HepG2 (cell line): Measurements from ENCODE around the gene UBC. TPM values are rescaled to one million over a fixed set of nuclear protein-coding genes. Genes with fewer than 3 reads are reported as not detected.

Experiments used
- KDM1A ChIP-seq: IDR thresholded peaks from 2 replicates; pipeline ENCODE4 v1.6.1; 2016; ENCODE audit warnings: missing compliant biosample characterization
- MIXL1 ChIP-seq: IDR thresholded peaks from 2 replicates; pipeline ENCODE4 v1.6.1; 2016
- PAXIP1 ChIP-seq: sonication (generic); formaldehyde crosslinking; conservative IDR thresholded peaks from 2 replicates; pipeline ENCODE4 v1.4.0; 2020; ENCODE audit warnings: mild to moderate bottlenecking, missing genetic modification reagents, moderate library complexity
- RERE ChIP-seq: IDR thresholded peaks from 2 replicates; pipeline ENCODE4 v1.6.1; 2016; ENCODE audit warnings: low read depth, missing genetic modification reagents, missing compliant biosample characterization
- ZKSCAN8 ChIP-seq: IDR thresholded peaks from 2 replicates; pipeline ENCODE4 v1.6.1; 2016; ENCODE audit warnings: borderline replicate concordance, missing genetic modification reagents, missing compliant biosample characterization
- ZNF263 ChIP-seq: sonication (generic); formaldehyde crosslinking; IDR thresholded peaks from 2 replicates; pipeline ENCODE4 v1.4.0; 2020; ENCODE audit warnings: missing genetic modification reagents
- ZNF407 ChIP-seq: sonication (generic); formaldehyde crosslinking; IDR thresholded peaks from one replicate; pipeline ENCODE4 v1.5.1; 2020; ENCODE audit warnings: mild to moderate bottlenecking, missing genetic modification reagents; ENCODE audit errors: not compliant biosample characterization
- ZNF468 ChIP-seq: sonication (generic); formaldehyde crosslinking; IDR thresholded peaks from 2 replicates; pipeline ENCODE4 v1.8.0; 2022; ENCODE audit warnings: mild to moderate bottlenecking, moderate library complexity, missing genetic modification reagents
- ZNF484 ChIP-seq: sonication (generic); formaldehyde crosslinking; IDR thresholded peaks from 2 replicates; pipeline ENCODE4 v1.5.1; 2020; ENCODE audit warnings: mild to moderate bottlenecking, low read depth, missing genetic modification reagents, borderline replicate concordance
- polyA plus RNA-seq, 8 experiments: library from polyadenylated mRNA; depleted of rRNA in 3 of 8; stranded (reverse) in 7 of 8; unstranded in 1 of 8; fragments of >200 nt; fragmentation: Illumina TruSeq in 4 of 8; extraction: Trizol in 4 of 8; gene quantifications; 2 replicates each; pipeline versions ENCODE4 v1.2.1 to v1.2.3, GENCODE V29; 2011 to 2016; ENCODE audit warnings: low read depth in 4 of 8, missing spikeins in 1 of 8, mixed read lengths in 1 of 8; ENCODE audit not compliant: insufficient read depth in 1 of 8
- total RNA-seq, 5 experiments: library from RNA; depleted of rRNA; stranded (reverse); fragments of >200 nt; fragmentation: Illumina TruSeq; extraction: Trizol; gene quantifications; 2 replicates each; pipeline ENCODE4 v1.2.3, GENCODE V29; 2016; ENCODE audit warnings: low read depth in 1 of 5

Gene UBC
- total and polyA plus RNA-seq, 2 of the 13 experiments (the other 11 are each of a cell fraction or from before 2014, with no cell fraction given): 805 to 1,432 TPM

- TF ChIP-seq PAXIP1 (CRISPR knock-in tag): peak; percentile 48
- TF ChIP-seq RERE (CRISPR knock-in tag): no peak
- no peak for TF ChIP-seq ZNF484
- no peak for TF ChIP-seq ZNF407 (CRISPR knock-in tag)
- TF ChIP-seq ZNF263 (CRISPR knock-in tag): 0 out of 2 replicates have a peak, but pooled peaks have one; percentile 25
- TF ChIP-seq KDM1A (CRISPR knock-in tag): no peak
- peak; percentile 18; the same call in 1 of the 2 replicates for TF ChIP-seq MIXL1 (CRISPR knock-in tag)
- TF ChIP-seq ZKSCAN8 (CRISPR knock-in tag): no peak
- no peak for TF ChIP-seq ZNF468
Measured at GRCh38 chr12:124940393-124941169, 26.1 kb upstream of the UBC start (continued).
